Activated T-helper 2 cell treated with anti-CD3 and anti-CD28 coated beads, Interferon-gamma antibody, Interleukin-2, Interleukin-4, amounts not matched to agents 10 μg/mL and 5 μg/mL and 100 μg/mL, durations not matched to agents 14 hours and 24 hours and 36 hours (primary cell): ENCODE data around the gene NAPA. TPM values are rescaled to one million over a fixed set of nuclear protein-coding genes. Genes with fewer than 3 reads are reported as not detected.

Experiments
- DNase-seq: peaks from one replicate; pipeline ENCODE4 v3.0.0; 2021; ENCODE audit warnings: low spot score
- H3K27ac Mint-ChIP-seq: one replicate; pipeline ENCODE4 v1.8.0; 2021; ENCODE audit warnings: mixed read lengths
- H3K27me3 Mint-ChIP-seq: one replicate; pipeline ENCODE4 v1.8.0; 2021; ENCODE audit warnings: low read depth, mixed read lengths
- H3K36me3 Mint-ChIP-seq: one replicate; pipeline ENCODE4 v1.8.0; 2021; ENCODE audit warnings: low read depth, mixed read lengths
- H3K4me1 Mint-ChIP-seq: one replicate; pipeline ENCODE4 v1.8.0; 2021; ENCODE audit warnings: low read depth, mixed read lengths
- H3K4me3 Mint-ChIP-seq: one replicate; pipeline ENCODE4 v1.8.0; 2021; ENCODE audit warnings: low read depth, mild to moderate bottlenecking, moderate library complexity, mixed read lengths
- H3K9me3 Mint-ChIP-seq: one replicate; pipeline ENCODE4 v1.8.0; 2021; ENCODE audit warnings: mixed read lengths
- intact Hi-C: fragments of 100-400 bp; cut with micrococcal nuclease; formaldehyde crosslinking; loops from one replicate; pipeline ENCODE4 v1.15.1; 2023
- total RNA-seq: library from RNA; stranded (reverse); gene quantifications from 2 replicates; pipeline ENCODE4 v1.2.3, GENCODE V29; 2022

NAPA gene
- total RNA-seq, 1 donor from 2014 or later, result 56.9 TPM

DNA sequence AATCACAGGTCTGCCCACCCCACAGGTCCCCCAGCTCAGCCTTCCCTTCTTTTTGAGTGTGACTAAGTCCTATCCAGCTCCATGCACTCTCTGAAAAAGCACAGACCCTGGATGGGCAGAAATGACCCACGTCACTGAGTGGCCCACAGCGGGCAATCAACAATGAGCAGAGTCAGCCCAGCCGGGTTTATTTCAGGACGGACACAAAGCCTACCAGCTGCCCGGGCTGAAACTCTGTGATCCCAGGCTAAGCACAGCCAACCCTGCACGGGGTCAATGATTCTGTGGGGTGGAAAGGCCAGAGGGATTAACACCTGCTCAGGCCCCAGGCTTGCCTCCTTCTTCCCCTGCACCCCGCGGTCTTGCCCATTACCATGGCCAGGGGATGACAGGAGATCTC is 8.4 kb downstream of the NAPA start:
- H3K9me3 Mint-ChIP-seq, result no peaks in the 10 kb centered on the region
- no peaks in the 10 kb centered on the region for H3K27me3 Mint-ChIP-seq
- intact Hi-C loops, result no loop called here
- H3K27ac Mint-ChIP-seq, result no peak overlapping the region
- no peaks in the 10 kb centered on the region for H3K4me1 Mint-ChIP-seq
- DNase-seq, result no peak
- no peak overlapping the region for H3K4me3 Mint-ChIP-seq
- H3K36me3 Mint-ChIP-seq, result peaks cover 9% of the 10 kb centered on the region

DNA sequence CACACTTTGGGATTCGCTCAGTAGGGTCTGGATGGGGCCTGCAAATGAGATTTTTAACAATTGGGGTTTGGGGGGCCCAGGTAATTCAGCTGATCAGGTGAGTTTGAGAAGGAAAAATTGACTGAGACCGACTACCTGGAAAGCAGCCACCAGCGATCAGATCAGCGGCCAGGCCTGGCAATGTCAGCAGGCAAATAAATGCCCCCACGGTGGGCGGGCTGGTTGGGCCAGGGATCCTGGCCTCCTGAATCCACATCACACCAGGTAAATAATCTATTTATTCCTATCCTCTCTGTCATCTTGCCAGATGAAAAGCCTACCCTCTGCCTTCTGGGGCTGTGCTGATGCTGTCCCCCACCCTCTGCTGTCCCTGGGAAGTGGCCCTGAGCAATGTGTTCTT is 9.4 kb downstream of the NAPA start:
- intact Hi-C loops, result no loop called here
- no peaks in the 10 kb centered on the region for H3K9me3 Mint-ChIP-seq
- no peak for DNase-seq
- H3K27ac Mint-ChIP-seq, result no peak overlapping the region
- H3K27me3 Mint-ChIP-seq, result no peaks in the 10 kb centered on the region
- H3K36me3 Mint-ChIP-seq, result peaks cover 9% of the 10 kb centered on the region
- H3K4me1 Mint-ChIP-seq, result no peaks in the 10 kb centered on the region
- no peak overlapping the region for H3K4me3 Mint-ChIP-seq

GRCh38 chr19:47503826-47504150 is 11.1 kb downstream of the NAPA start:
- Mint-ChIP-seq H3K4me1 (no peaks in the 10 kb centered on the region), H3K36me3 (peaks cover 12% of the 10 kb centered on the region)
- intact Hi-C loops, result no loop called here

DNA sequence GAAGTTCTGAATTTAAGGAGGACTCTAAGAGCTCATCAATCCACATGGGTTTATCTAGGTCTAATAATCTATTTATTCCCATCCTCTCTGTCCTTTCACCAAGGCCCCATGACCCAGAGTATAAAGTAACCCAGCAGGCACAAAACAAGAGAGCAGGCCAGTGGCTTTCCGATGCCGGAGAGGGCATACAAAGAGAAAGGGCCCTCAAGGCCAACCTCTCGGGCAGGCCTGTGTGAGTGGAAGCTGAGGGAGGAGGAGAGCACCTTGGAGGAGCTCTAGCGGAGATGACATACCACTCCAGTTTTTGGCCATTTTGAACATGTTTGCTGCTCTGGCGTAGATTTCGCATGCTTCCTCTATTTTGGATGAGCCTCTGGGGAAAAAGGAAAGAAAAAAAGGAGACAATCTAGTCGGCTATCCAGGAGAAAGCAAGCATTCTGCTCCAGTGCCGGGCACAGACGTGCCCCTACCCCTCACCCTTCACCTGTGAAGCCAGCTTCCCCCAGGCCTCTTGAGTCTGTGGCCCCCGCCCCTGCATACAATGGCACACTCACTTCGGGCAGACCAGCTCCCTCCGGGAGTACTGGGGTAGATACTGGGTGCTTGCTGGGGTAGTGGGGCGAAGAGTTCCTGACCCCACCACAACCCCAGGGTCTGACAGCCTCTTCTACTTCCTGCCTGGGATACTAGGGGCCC is 11.6 kb downstream of the NAPA start:
- DNase-seq, result no peak
- H3K27me3 Mint-ChIP-seq, result no peaks in the 10 kb centered on the region
- H3K4me1 Mint-ChIP-seq, result no peaks in the 10 kb centered on the region
- H3K4me3 Mint-ChIP-seq, result no peak overlapping the region
- H3K27ac Mint-ChIP-seq, result no peak overlapping the region
- no peaks in the 10 kb centered on the region for H3K9me3 Mint-ChIP-seq
- intact Hi-C loops, result no loop called here
- H3K36me3 Mint-ChIP-seq, result peaks cover 12% of the 10 kb centered on the region

More at GRCh38 chr19:47503826-47504150, 11.1 kb downstream of the NAPA start:
- no peak overlapping the region for H3K4me3 Mint-ChIP-seq
- no peaks in the 10 kb centered on the region for H3K27me3 Mint-ChIP-seq
- H3K9me3 Mint-ChIP-seq, result no peaks in the 10 kb centered on the region
- DNase-seq, result no peak
- H3K27ac Mint-ChIP-seq, result no peak overlapping the region

DNA sequence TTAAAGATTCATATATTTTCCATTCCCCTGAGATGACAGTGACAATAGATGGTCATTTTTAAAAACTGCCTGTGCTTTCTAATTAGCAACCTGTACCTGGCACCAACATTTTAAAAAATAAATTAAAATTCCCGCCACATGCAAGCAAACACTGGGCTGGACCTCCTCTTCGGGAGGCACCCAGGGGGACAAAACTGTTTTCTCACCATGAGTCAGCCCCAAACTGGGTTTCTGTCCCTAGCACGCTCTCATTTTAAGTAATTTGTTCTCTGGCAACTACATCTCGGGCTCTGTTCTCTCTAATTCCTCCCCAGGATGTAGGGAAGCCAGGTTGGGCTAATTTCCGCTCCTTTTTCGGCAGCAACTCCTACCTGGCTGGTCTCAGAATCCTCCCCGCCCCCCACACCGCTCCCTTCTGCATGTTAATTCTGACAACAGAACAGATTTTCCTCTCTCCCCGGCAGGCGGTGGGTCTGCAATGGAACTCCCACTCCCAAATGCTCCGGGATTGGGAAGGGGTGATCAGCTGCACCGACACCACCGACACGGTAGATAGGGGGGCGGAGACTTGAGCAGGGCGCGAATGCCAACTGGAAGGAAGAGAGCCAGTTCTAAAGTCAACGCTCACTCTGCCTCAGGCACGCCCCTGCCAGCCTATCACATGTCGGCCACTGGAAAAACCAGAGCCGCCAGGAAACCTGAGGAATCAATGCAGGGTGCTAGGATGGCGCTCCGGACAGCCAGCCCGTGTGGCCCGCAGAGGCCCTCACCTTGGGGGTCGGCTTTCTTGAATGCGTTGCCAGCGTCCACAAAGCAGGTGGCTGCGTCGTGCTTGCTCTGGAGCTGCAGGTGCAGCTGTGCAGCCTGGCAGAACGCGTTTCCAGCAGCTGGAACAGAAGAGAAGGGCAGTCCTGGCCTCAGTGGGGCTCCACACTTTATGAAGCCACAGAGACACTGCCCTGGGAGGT is 14.7 kb downstream of the NAPA start:
- H3K9me3 Mint-ChIP-seq, result no peaks in the 10 kb centered on the region
- H3K4me3 Mint-ChIP-seq, result no peak overlapping the region
- no peaks in the 10 kb centered on the region for H3K27me3 Mint-ChIP-seq
- H3K4me1 Mint-ChIP-seq, result no peaks in the 10 kb centered on the region
- DNase-seq, result no peak
- intact Hi-C loops, result no loop called here
- peaks cover 20% of the 10 kb centered on the region for H3K36me3 Mint-ChIP-seq
- H3K27ac Mint-ChIP-seq, result no peak overlapping the region

DNA sequence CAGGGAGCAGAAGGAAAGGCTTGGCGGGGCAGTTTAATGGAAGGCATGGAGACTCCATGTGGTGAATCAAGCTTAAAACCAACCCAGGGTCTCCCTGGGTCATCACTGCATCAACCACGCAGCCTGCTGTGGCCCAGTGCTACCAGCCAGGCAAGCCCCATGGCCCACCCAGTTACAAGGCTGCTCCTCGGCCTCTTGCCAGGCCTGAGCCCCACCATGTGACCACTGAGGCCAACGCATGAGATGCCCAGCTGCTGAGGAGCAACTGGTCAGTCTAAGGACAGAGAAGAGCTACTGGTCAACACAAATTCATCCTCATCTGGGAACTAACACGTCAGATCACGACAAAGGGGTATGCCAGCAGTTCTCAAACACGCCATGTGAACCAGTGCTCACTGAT is 15.5 kb downstream of the NAPA start:
- Mint-ChIP-seq H3K27me3 (no peaks in the 10 kb centered on the region), H3K27ac (no peak overlapping the region), H3K4me1 (no peaks in the 10 kb centered on the region), H3K36me3 (peaks cover 20% of the 10 kb centered on the region), H3K9me3 (no peaks in the 10 kb centered on the region), H3K4me3 (no peak overlapping the region)
- intact Hi-C loops, result no loop called here
- DNase-seq, result no peak

- Mint-ChIP-seq H3K27me3 (no peaks in the 10 kb centered on the region), H3K4me1 (no peaks in the 10 kb centered on the region), H3K4me3 (no peak overlapping the region), H3K27ac (no peak overlapping the region), H3K36me3 (peaks cover 20% of the 10 kb centered on the region), H3K9me3 (no peaks in the 10 kb centered on the region)
- intact Hi-C loops, result no loop called here
- DNase-seq, result no peak
Observed at GRCh38 chr19:47498561-47498960, 16.3 kb downstream of the NAPA start.

GRCh38 chr19:47497821-47498520 is 16.9 kb downstream of the NAPA start:
- H3K4me3 Mint-ChIP-seq, result no peak overlapping the region
- peaks cover 16% of the 10 kb centered on the region for H3K36me3 Mint-ChIP-seq
- intact Hi-C loops, result no loop called here
- no peaks in the 10 kb centered on the region for H3K4me1 Mint-ChIP-seq
- H3K27ac Mint-ChIP-seq, result no peak overlapping the region
- no peaks in the 10 kb centered on the region for H3K9me3 Mint-ChIP-seq
- H3K27me3 Mint-ChIP-seq, result no peaks in the 10 kb centered on the region
- DNase-seq, result no peak

- Mint-ChIP-seq H3K27ac (no peak overlapping the region), H3K9me3 (no peaks in the 10 kb centered on the region), H3K36me3 (peaks cover 10% of the 10 kb centered on the region)
Observed at GRCh38 chr19:47497050-47497766, 17.7 kb downstream of the NAPA start.

DNA sequence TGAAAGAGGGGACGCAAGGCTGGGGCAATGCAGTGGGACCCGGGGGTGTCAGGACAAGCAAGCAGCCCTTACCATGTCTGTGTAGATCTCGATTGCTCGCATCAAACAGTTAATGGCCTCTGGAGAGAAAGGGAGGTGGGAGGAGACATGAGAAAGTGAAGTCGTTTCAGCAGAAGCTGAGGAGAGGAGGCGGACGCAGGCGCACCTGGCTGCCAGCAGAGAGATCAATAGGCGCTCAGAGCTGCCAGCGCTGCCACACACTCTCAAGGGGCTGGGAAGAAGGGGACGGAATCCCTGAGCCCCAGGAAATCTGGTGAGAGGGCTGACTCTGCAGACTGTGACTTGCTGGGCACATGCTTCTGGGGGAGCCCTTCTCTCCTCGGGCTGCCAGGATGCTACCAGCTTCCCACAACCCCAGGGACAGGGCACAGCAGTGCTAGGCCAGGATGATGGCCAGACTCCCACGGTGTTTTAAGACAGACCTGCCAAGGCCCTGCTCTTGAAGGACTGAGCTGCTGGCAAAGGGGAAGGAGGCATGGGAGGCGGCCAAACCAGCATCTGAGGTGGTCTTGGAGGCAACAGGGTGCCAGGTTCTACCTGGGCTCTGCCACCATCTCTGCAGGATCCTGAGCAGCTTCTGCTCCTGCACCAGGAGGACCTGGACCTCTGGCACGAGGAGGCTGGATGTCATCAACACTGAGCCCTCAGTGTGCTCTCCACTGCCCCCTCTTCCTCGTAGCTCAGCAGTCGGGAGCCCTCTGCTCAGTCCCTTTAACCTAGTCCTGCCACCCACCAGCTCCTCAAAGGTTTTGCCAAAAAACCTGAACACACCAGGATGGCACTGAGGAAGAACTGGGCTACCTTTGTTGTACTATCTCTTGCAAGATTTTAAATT is 19.1 kb downstream of the NAPA start:
- H3K9me3 Mint-ChIP-seq, result no peaks in the 10 kb centered on the region
- no peak overlapping the region for H3K4me3 Mint-ChIP-seq
- peaks cover 10% of the 10 kb centered on the region for H3K36me3 Mint-ChIP-seq
- no peaks in the 10 kb centered on the region for H3K27me3 Mint-ChIP-seq
- no peak for DNase-seq
- no peak overlapping the region for H3K27ac Mint-ChIP-seq
- intact Hi-C loops, result no loop called here
- H3K4me1 Mint-ChIP-seq, result no peaks in the 10 kb centered on the region

More at GRCh38 chr19:47497050-47497766, 17.7 kb downstream of the NAPA start:
- Mint-ChIP-seq H3K4me3 (no peak overlapping the region), H3K4me1 (no peaks in the 10 kb centered on the region), H3K27me3 (no peaks in the 10 kb centered on the region)
- intact Hi-C loops, result no loop called here
- no peak for DNase-seq

DNA sequence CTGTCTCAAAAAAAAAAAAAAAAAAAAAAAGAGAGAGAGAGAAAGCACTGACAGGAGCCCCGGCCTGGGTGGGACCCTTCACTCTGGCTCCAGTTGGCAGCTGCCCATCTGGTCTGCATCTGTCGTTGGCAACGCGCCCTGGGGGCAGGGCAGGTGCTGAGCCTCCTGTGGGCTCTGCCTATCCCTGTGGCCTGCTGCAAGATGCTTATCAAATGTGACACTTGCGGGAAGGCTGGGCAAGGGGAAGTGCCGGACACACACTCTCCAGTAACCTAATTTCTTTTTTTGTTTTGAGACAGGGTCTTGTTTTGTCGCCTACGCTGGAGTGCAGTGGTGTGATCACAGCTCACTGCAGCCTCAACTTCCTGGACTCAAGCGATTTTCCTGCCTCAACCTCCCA is 20.1 kb downstream of the NAPA start:
- Mint-ChIP-seq H3K9me3 (no peaks in the 10 kb centered on the region), H3K4me1 (no peaks in the 10 kb centered on the region)

DNA sequence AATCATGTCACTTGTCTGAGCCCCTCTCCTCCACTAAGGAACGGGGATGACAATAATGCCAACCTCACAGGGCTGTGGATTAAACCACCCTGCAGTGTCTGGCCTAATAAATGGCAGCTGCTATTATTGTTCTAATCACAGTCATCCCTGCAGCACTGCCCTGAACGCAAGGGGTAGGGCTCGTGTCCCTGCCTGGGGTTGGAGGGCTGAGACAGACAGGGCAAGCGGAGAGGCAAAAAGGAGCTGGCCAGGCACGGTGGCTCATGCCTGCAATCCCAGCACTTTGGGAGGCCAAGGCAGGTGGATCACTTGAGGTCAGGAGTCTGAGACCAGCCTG is 20.7 kb downstream of the NAPA start:
- Mint-ChIP-seq H3K27me3 (no peaks in the 10 kb centered on the region), H3K27ac (no peak overlapping the region), H3K4me1 (no peaks in the 10 kb centered on the region), H3K9me3 (no peaks in the 10 kb centered on the region), H3K36me3 (peaks cover 16% of the 10 kb centered on the region), H3K4me3 (no peak overlapping the region)
- no peak for DNase-seq
- intact Hi-C loops, result no loop called here

More for the DNA sequence above, 20.1 kb downstream of the NAPA start:
- H3K27ac Mint-ChIP-seq, result no peak overlapping the region
- intact Hi-C loops, result no loop called here
- no peak for DNase-seq
- H3K4me3 Mint-ChIP-seq, result no peak overlapping the region
- peaks cover 16% of the 10 kb centered on the region for H3K36me3 Mint-ChIP-seq
- H3K27me3 Mint-ChIP-seq, result no peaks in the 10 kb centered on the region
